Sigmoid colon (tissue), 4 donors: Measurements from ENCODE around the gene PKHD1.

Source experiments
- CTCF ChIP-seq, 4 experiments: fragments of 450-650 bp in 3 of 4; fragments of 200-600 bp in 1 of 4; IDR thresholded peaks; one replicate each; pipeline ENCODE4 v1.5.1; 2016 to 2019; ENCODE audit warnings: antibody characterized with exemption in 4 of 4, mild to moderate bottlenecking in 3 of 4, moderate library complexity in 2 of 4
- EP300 ChIP-seq, 4 donors: sonication (generic); formaldehyde crosslinking; IDR thresholded peaks; one replicate each; pipeline ENCODE4 v1.6.1; 2017; ENCODE audit warnings: antibody characterized with exemption in 4 of 4
- POLR2A ChIP-seq, 2 donors: fragments of 450-650 bp; IDR thresholded peaks; one replicate each; pipeline ENCODE4 v1.6.1; 2016; ENCODE audit warnings: antibody characterized with exemption in 2 of 2, mild to moderate bottlenecking in 2 of 2, moderate library complexity in 2 of 2
- POLR2AphosphoS5 ChIP-seq, 4 donors: sonication (generic); formaldehyde crosslinking; IDR thresholded peaks; one replicate each; pipeline ENCODE4 v1.6.1; 2017; ENCODE audit warnings: antibody characterized with exemption in 4 of 4

- TF ChIP-seq CTCF (IDR thresholded peaks at IDR 0.05) (no peak), POLR2AphosphoS5 (IDR thresholded peaks at IDR 0.05) (no peak), EP300 (IDR thresholded peaks at IDR 0.05) (no peak), POLR2A (IDR thresholded peaks at IDR 0.05) (no peak)
These were observed 472.7 kb downstream of the PKHD1 start for GRCh38 chr6:51614725-51615124.
